Activated naive CD8-positive, alpha-beta T cell treated with anti-CD3 and anti-CD28 coated beads, Interleukin-2, amount 50 U/mL, for 24 hours (primary cell): ENCODE results near the gene TOR1AIP1.
"Not testable (repeated sequence)": the region's sequence is repeated elsewhere in the genome, so short reads cannot be mapped to it uniquely, and the experiment has no call there.

Experiments
- ATAC-seq: fragments of 150-1000 bp; cut with Tn5 transposase; one replicate; pipeline ENCODE4 v1.10.0; 2021
- DNase-seq: peaks from one replicate; pipeline ENCODE4 v3.0.0; 2021
- H3K27ac Mint-ChIP-seq: one replicate; pipeline ENCODE4 v1.8.0; 2021; ENCODE audit warnings: mild to moderate bottlenecking, mixed read lengths
- H3K27me3 Mint-ChIP-seq: one replicate; pipeline ENCODE4 v1.8.0; 2021; ENCODE audit warnings: mixed read lengths
- H3K36me3 Mint-ChIP-seq: one replicate; pipeline ENCODE4 v1.8.0; 2021; ENCODE audit warnings: low read depth, mixed read lengths
- H3K4me1 Mint-ChIP-seq: one replicate; pipeline ENCODE4 v1.8.0; 2021; ENCODE audit warnings: mixed read lengths
- H3K4me3 Mint-ChIP-seq: one replicate; pipeline ENCODE4 v1.8.0; 2021; ENCODE audit warnings: mild to moderate bottlenecking, moderate library complexity, mixed read lengths
- H3K9me3 Mint-ChIP-seq: one replicate; pipeline ENCODE4 v1.8.0; 2021; ENCODE audit warnings: mixed read lengths

TOR1AIP1 gene

GRCh38 chr1:179941454-179941853, 59.4 kb downstream of the TOR1AIP1 start:
- DNase-seq (no peak), ATAC-seq (no peak)
- H3K27me3 Mint-ChIP-seq: peaks cover 3% of the 10 kb centered on the region
- H3K4me1 Mint-ChIP-seq: no peaks in the 10 kb centered on the region
- H3K36me3 Mint-ChIP-seq: no peaks in the 10 kb centered on the region
- no peaks in the 10 kb centered on the region for H3K9me3 Mint-ChIP-seq
- no peak overlapping the region for H3K4me3 Mint-ChIP-seq
- no peak overlapping the region for H3K27ac Mint-ChIP-seq

- no peaks in the 10 kb centered on the region for H3K27me3 Mint-ChIP-seq
- DNase-seq: no peak
- no peaks in the 10 kb centered on the region for H3K36me3 Mint-ChIP-seq
- no peak overlapping the region for H3K4me3 Mint-ChIP-seq
- H3K9me3 Mint-ChIP-seq: no peaks in the 10 kb centered on the region
- ATAC-seq: no peak
- peaks cover 28% of the 10 kb centered on the region for H3K4me1 Mint-ChIP-seq
- H3K27ac Mint-ChIP-seq: no peak overlapping the region
Measured at GRCh38 chr1:179950651-179951050, 68.6 kb downstream of the TOR1AIP1 start.

- Mint-ChIP-seq H3K4me3 (no peak overlapping the region), H3K4me1 (peaks cover 37% of the 10 kb centered on the region), H3K27me3 (no peaks in the 10 kb centered on the region), H3K9me3 (no peaks in the 10 kb centered on the region), H3K36me3 (no peaks in the 10 kb centered on the region), H3K27ac (peak overlapping the region; percentile 92)
- no peak for DNase-seq
- ATAC-seq: no peak
Measured at GRCh38 chr1:179951383-179952144, 69.5 kb downstream of the TOR1AIP1 start.

- no peaks in the 10 kb centered on the region for H3K9me3 Mint-ChIP-seq
- no peaks in the 10 kb centered on the region for H3K36me3 Mint-ChIP-seq
- H3K27ac Mint-ChIP-seq: peak overlapping the region; percentile 92
- no peaks in the 10 kb centered on the region for H3K27me3 Mint-ChIP-seq
- no peak for ATAC-seq
- H3K4me3 Mint-ChIP-seq: peak overlapping the region; percentile 24
- H3K4me1 Mint-ChIP-seq: peaks cover 42% of the 10 kb centered on the region
- no peak for DNase-seq
Measured at GRCh38 chr1:179952186-179952585, 70.1 kb downstream of the TOR1AIP1 start.

GRCh38 chr1:179953974-179954492, 71.9 kb downstream of the TOR1AIP1 start:
- H3K27me3 Mint-ChIP-seq: no peaks in the 10 kb centered on the region
- peaks cover 52% of the 10 kb centered on the region for H3K4me1 Mint-ChIP-seq
- no peaks in the 10 kb centered on the region for H3K36me3 Mint-ChIP-seq
- ATAC-seq: peak; percentile 17
- H3K27ac Mint-ChIP-seq: peak overlapping the region; percentile 92
- peak; percentile 49 for DNase-seq
- H3K9me3 Mint-ChIP-seq: no peaks in the 10 kb centered on the region
- H3K4me3 Mint-ChIP-seq: peak overlapping the region; percentile 84

- peak within 1 kb of the TSS; percentile 84 for H3K4me3 Mint-ChIP-seq
- H3K27me3 Mint-ChIP-seq: no peaks in the 10 kb centered on the region
Measured at GRCh38 chr1:179954493-179955286, 72.6 kb downstream of the TOR1AIP1 start, which contains the start of gene CEP350. TSS of gene CEP350 (plus strand) at chr1:179954810. CDS start at chr1:179986182, 31,372 bp downstream.

GRCh38 chr1:179955287-179955680, 73.2 kb downstream of the TOR1AIP1 start:
- H3K9me3 Mint-ChIP-seq: no peaks in the 10 kb centered on the region
- H3K4me3 Mint-ChIP-seq: peak overlapping the region; percentile 84
- no peak for ATAC-seq
- no peaks in the 10 kb centered on the region for H3K36me3 Mint-ChIP-seq
- H3K27me3 Mint-ChIP-seq: no peaks in the 10 kb centered on the region
- peaks cover 56% of the 10 kb centered on the region for H3K4me1 Mint-ChIP-seq
- peak overlapping the region; percentile 80 for H3K27ac Mint-ChIP-seq
- no peak for DNase-seq

More at GRCh38 chr1:179954493-179955286, 72.6 kb downstream of the TOR1AIP1 start, which contains the start of gene CEP350:
- Mint-ChIP-seq H3K36me3 (no peaks in the 10 kb centered on the region), H3K4me1 (peaks cover 53% of the 10 kb centered on the region), H3K27ac (peak within 1 kb of the TSS; percentile 92), H3K9me3 (no peaks in the 10 kb centered on the region)
- ATAC-seq: peak; percentile 95
- peak; percentile 97 for DNase-seq

GRCh38 chr1:179955731-179956130, 73.6 kb downstream of the TOR1AIP1 start:
- peaks cover 57% of the 10 kb centered on the region for H3K4me1 Mint-ChIP-seq
- no peak for ATAC-seq
- H3K36me3 Mint-ChIP-seq: no peaks in the 10 kb centered on the region
- H3K4me3 Mint-ChIP-seq: peak overlapping the region; percentile 84
- no peaks in the 10 kb centered on the region for H3K9me3 Mint-ChIP-seq
- peak overlapping the region; percentile 80 for H3K27ac Mint-ChIP-seq
- no peak for DNase-seq
- H3K27me3 Mint-ChIP-seq: no peaks in the 10 kb centered on the region

- no peak overlapping the region for H3K4me3 Mint-ChIP-seq
- H3K36me3 Mint-ChIP-seq: peaks cover 10% of the 10 kb centered on the region
- H3K27me3 Mint-ChIP-seq: no peaks in the 10 kb centered on the region
- no peak for ATAC-seq
- no peaks in the 10 kb centered on the region for H3K9me3 Mint-ChIP-seq
- DNase-seq: no peak
- H3K4me1 Mint-ChIP-seq: peaks cover 49% of the 10 kb centered on the region
- no peak overlapping the region for H3K27ac Mint-ChIP-seq
Measured at GRCh38 chr1:179958359-179958758, 76.3 kb downstream of the TOR1AIP1 start.

- not testable (repeated sequence) for DNase-seq, H3K4me3 Mint-ChIP-seq, H3K27ac Mint-ChIP-seq, ATAC-seq, H3K27me3 Mint-ChIP-seq, H3K9me3 Mint-ChIP-seq
- Mint-ChIP-seq H3K36me3 (peaks cover 20% of the 10 kb centered on the region), H3K4me1 (peaks cover 43% of the 10 kb centered on the region)
Measured at GRCh38 chr1:179962168-179962567, 80.1 kb downstream of the TOR1AIP1 start.

- Mint-ChIP-seq H3K4me3 (no peak overlapping the region), H3K36me3 (peaks cover 25% of the 10 kb centered on the region), H3K4me1 (peaks cover 55% of the 10 kb centered on the region), H3K9me3 (no peaks in the 10 kb centered on the region), H3K27ac (no peak overlapping the region), H3K27me3 (no peaks in the 10 kb centered on the region)
- no peak for ATAC-seq
- DNase-seq: no peak
Measured at GRCh38 chr1:179966551-179966950, 84.5 kb downstream of the TOR1AIP1 start.

- peaks cover 55% of the 10 kb centered on the region for H3K4me1 Mint-ChIP-seq
- no peak overlapping the region for H3K4me3 Mint-ChIP-seq
- no peak overlapping the region for H3K27ac Mint-ChIP-seq
Measured at GRCh38 chr1:179968284-179968993, 86.4 kb downstream of the TOR1AIP1 start.

GRCh38 chr1:179968994-179969919, 87.2 kb downstream of the TOR1AIP1 start:
- H3K36me3 Mint-ChIP-seq: peaks cover 24% of the 10 kb centered on the region
- ATAC-seq (no peak), DNase-seq (no peak)
- no peaks in the 10 kb centered on the region for H3K27me3 Mint-ChIP-seq
- no peak overlapping the region for H3K27ac Mint-ChIP-seq
- H3K4me1 Mint-ChIP-seq: peaks cover 51% of the 10 kb centered on the region
- no peaks in the 10 kb centered on the region for H3K9me3 Mint-ChIP-seq
- no peak overlapping the region for H3K4me3 Mint-ChIP-seq

More at GRCh38 chr1:179968284-179968993, 86.4 kb downstream of the TOR1AIP1 start:
- ATAC-seq: no peak
- peaks cover 22% of the 10 kb centered on the region for H3K36me3 Mint-ChIP-seq
- H3K9me3 Mint-ChIP-seq: no peaks in the 10 kb centered on the region
- H3K27me3 Mint-ChIP-seq: no peaks in the 10 kb centered on the region
- DNase-seq: no peak
